ENCODE measurements around the gene CNKSR3.
"Not testable (repeated sequence)": the region's sequence is repeated elsewhere in the genome, so short reads cannot be mapped to it uniquely, and the experiment has no call there.

Gene CNKSR3

GRCh38 chr6:154510144-154510905 lies at the start of gene CNKSR3:
Gene CNKSR3 (minus strand): TSS chr6:154510685. CDS start chr6:154510114, 571 bp downstream.
- H3K4me1 ChIP-seq (ENCODE audit: control insufficient read depth in 1 of 2, insufficient read depth in 2 of 2, low read length in 2 of 2), result peaks cover 7 to 18% of the 10 kb centered on the region in 2 donors
- no peaks in the 10 kb centered on the region for H3K36me3 ChIP-seq (ENCODE audit: control insufficient read depth in 1 of 2, insufficient read depth in 2 of 2, low read length in 2 of 2)
- no peaks in the 10 kb centered on the region for H3K9me3 ChIP-seq (ENCODE audit: control insufficient read depth in 1 of 2, low read length in 2 of 2)
- H3K27me3 ChIP-seq (ENCODE audit: low read depth, low read length), result no peaks in the 10 kb centered on the region
- peak within 1 kb of the TSS; percentile 83 for H3K27ac ChIP-seq (ENCODE audit: low read length)
- peak within 1 kb of the TSS; percentile 85 to 92 for H3K4me3 ChIP-seq (ENCODE audit: low read depth in 1 of 2, low read length in 2 of 2)

GRCh38 chr6:154558984-154559383 lies 48.5 kb upstream of the CNKSR3 start:
- no peaks in the 10 kb centered on the region for H3K4me1 ChIP-seq (ENCODE audit: control insufficient read depth in 1 of 2, insufficient read depth in 2 of 2, low read length in 2 of 2)
- H3K4me3 ChIP-seq (ENCODE audit: low read depth in 1 of 2, low read length in 2 of 2), result no peak overlapping the region
- H3K27ac ChIP-seq (ENCODE audit: low read length), result no peak overlapping the region
- H3K36me3 ChIP-seq (ENCODE audit: control insufficient read depth in 1 of 2, insufficient read depth in 2 of 2, low read length in 2 of 2), result no peaks in the 10 kb centered on the region
- H3K27me3 ChIP-seq (ENCODE audit: low read depth, low read length), result no peaks in the 10 kb centered on the region
- no peaks in the 10 kb centered on the region for H3K9me3 ChIP-seq (ENCODE audit: control insufficient read depth in 1 of 2, low read length in 2 of 2)

GRCh38 chr6:154558513-154558912 lies 48.0 kb upstream of the CNKSR3 start:
- H3K27ac ChIP-seq (ENCODE audit: low read length), result no peak overlapping the region
- no peaks in the 10 kb centered on the region for H3K36me3 ChIP-seq (ENCODE audit: control insufficient read depth in 1 of 2, insufficient read depth in 2 of 2, low read length in 2 of 2)
- H3K4me1 ChIP-seq (ENCODE audit: control insufficient read depth in 1 of 2, insufficient read depth in 2 of 2, low read length in 2 of 2), result no peaks in the 10 kb centered on the region
- H3K9me3 ChIP-seq (ENCODE audit: control insufficient read depth in 1 of 2, low read length in 2 of 2), result no peaks in the 10 kb centered on the region
- H3K4me3 ChIP-seq (ENCODE audit: low read depth in 1 of 2, low read length in 2 of 2), result no peak overlapping the region
- H3K27me3 ChIP-seq (ENCODE audit: low read depth, low read length), result no peaks in the 10 kb centered on the region

- Histone ChIP-seq H3K27me3 (ENCODE audit: low read depth, low read length) (no peaks in the 10 kb centered on the region), H3K9me3 (ENCODE audit: control insufficient read depth in 1 of 2, low read length in 2 of 2) (no peaks in the 10 kb centered on the region), H3K36me3 (ENCODE audit: control insufficient read depth in 1 of 2, insufficient read depth in 2 of 2, low read length in 2 of 2) (no peaks in the 10 kb centered on the region), H3K27ac (ENCODE audit: low read length) (peak overlapping the region; percentile 60), H3K4me1 (ENCODE audit: control insufficient read depth in 1 of 2, insufficient read depth in 2 of 2, low read length in 2 of 2) (no peaks in the 10 kb centered on the region), H3K4me3 (ENCODE audit: low read depth in 1 of 2, low read length in 2 of 2) (no peak overlapping the region)
Measured at GRCh38 chr6:154555073-154555677, 44.7 kb upstream of the CNKSR3 start.

GRCh38 chr6:154554491-154554890 lies 44.0 kb upstream of the CNKSR3 start:
- Histone ChIP-seq H3K4me1 (ENCODE audit: control insufficient read depth in 1 of 2, insufficient read depth in 2 of 2, low read length in 2 of 2) (no peaks in the 10 kb centered on the region), H3K4me3 (ENCODE audit: low read depth in 1 of 2, low read length in 2 of 2) (no peak overlapping the region), H3K27me3 (ENCODE audit: low read depth, low read length) (no peaks in the 10 kb centered on the region), H3K9me3 (ENCODE audit: control insufficient read depth in 1 of 2, low read length in 2 of 2) (no peaks in the 10 kb centered on the region), H3K27ac (ENCODE audit: low read length) (peak overlapping the region; percentile 60), H3K36me3 (ENCODE audit: control insufficient read depth in 1 of 2, insufficient read depth in 2 of 2, low read length in 2 of 2) (no peaks in the 10 kb centered on the region)

- Histone ChIP-seq H3K27ac (ENCODE audit: low read length) (no peak overlapping the region), H3K4me3 (ENCODE audit: low read depth in 1 of 2, low read length in 2 of 2) (no peak overlapping the region), H3K36me3 (ENCODE audit: control insufficient read depth in 1 of 2, insufficient read depth in 2 of 2, low read length in 2 of 2) (no peaks in the 10 kb centered on the region), H3K27me3 (ENCODE audit: low read depth, low read length) (no peaks in the 10 kb centered on the region), H3K4me1 (ENCODE audit: control insufficient read depth in 1 of 2, insufficient read depth in 2 of 2, low read length in 2 of 2) (peaks cover 5 to 9% of the 10 kb centered on the region in 2 donors), H3K9me3 (ENCODE audit: control insufficient read depth in 1 of 2, low read length in 2 of 2) (no peaks in the 10 kb centered on the region)
Measured at GRCh38 chr6:154550779-154551178, 40.3 kb upstream of the CNKSR3 start.

GRCh38 chr6:154549179-154549578 lies 38.7 kb upstream of the CNKSR3 start:
- Histone ChIP-seq H3K4me3 (ENCODE audit: low read depth in 1 of 2, low read length in 2 of 2) (no peak overlapping the region), H3K27ac (ENCODE audit: low read length) (no peak overlapping the region), H3K9me3 (ENCODE audit: control insufficient read depth in 1 of 2, low read length in 2 of 2) (no peaks in the 10 kb centered on the region), H3K27me3 (ENCODE audit: low read depth, low read length) (no peaks in the 10 kb centered on the region), H3K36me3 (ENCODE audit: control insufficient read depth in 1 of 2, insufficient read depth in 2 of 2, low read length in 2 of 2) (no peaks in the 10 kb centered on the region), H3K4me1 (ENCODE audit: control insufficient read depth in 1 of 2, insufficient read depth in 2 of 2, low read length in 2 of 2) (peaks cover 5 to 9% of the 10 kb centered on the region in 2 donors)

- H3K27ac ChIP-seq (ENCODE audit: low read length), result peak overlapping the region; percentile 11
- no peak overlapping the region for H3K4me3 ChIP-seq (ENCODE audit: low read depth in 1 of 2, low read length in 2 of 2)
- H3K27me3 ChIP-seq (ENCODE audit: low read depth, low read length), result no peaks in the 10 kb centered on the region
- no peaks in the 10 kb centered on the region for H3K9me3 ChIP-seq (ENCODE audit: control insufficient read depth in 1 of 2, low read length in 2 of 2)
- H3K4me1 ChIP-seq (ENCODE audit: control insufficient read depth in 1 of 2, insufficient read depth in 2 of 2, low read length in 2 of 2), result peaks cover 5 to 9% of the 10 kb centered on the region in 2 donors
- H3K36me3 ChIP-seq (ENCODE audit: control insufficient read depth in 1 of 2, insufficient read depth in 2 of 2, low read length in 2 of 2), result no peaks in the 10 kb centered on the region
Measured at GRCh38 chr6:154548130-154548830, 37.8 kb upstream of the CNKSR3 start.

GRCh38 chr6:154543628-154544027 lies 33.1 kb upstream of the CNKSR3 start:
- Histone ChIP-seq H3K9me3 (ENCODE audit: control insufficient read depth in 1 of 2, low read length in 2 of 2) (no peaks in the 10 kb centered on the region), H3K36me3 (ENCODE audit: control insufficient read depth in 1 of 2, insufficient read depth in 2 of 2, low read length in 2 of 2) (no peaks in the 10 kb centered on the region), H3K4me3 (ENCODE audit: low read depth in 1 of 2, low read length in 2 of 2) (no peak overlapping the region), H3K4me1 (ENCODE audit: control insufficient read depth in 1 of 2, insufficient read depth in 2 of 2, low read length in 2 of 2) (peaks cover 5 to 7% of the 10 kb centered on the region in 2 donors), H3K27ac (ENCODE audit: low read length) (no peak overlapping the region), H3K27me3 (ENCODE audit: low read depth, low read length) (no peaks in the 10 kb centered on the region)

GRCh38 chr6:154542747-154543146 lies 32.3 kb upstream of the CNKSR3 start:
- Histone ChIP-seq H3K36me3 (ENCODE audit: control insufficient read depth in 1 of 2, insufficient read depth in 2 of 2, low read length in 2 of 2) (no peaks in the 10 kb centered on the region), H3K4me3 (ENCODE audit: low read depth in 1 of 2, low read length in 2 of 2) (no peak overlapping the region), H3K27me3 (ENCODE audit: low read depth, low read length) (no peaks in the 10 kb centered on the region), H3K4me1 (ENCODE audit: control insufficient read depth in 1 of 2, insufficient read depth in 2 of 2, low read length in 2 of 2) (peaks cover 0 to 4% of the 10 kb centered on the region in 2 donors), H3K9me3 (ENCODE audit: control insufficient read depth in 1 of 2, low read length in 2 of 2) (no peaks in the 10 kb centered on the region), H3K27ac (ENCODE audit: low read length) (no peak overlapping the region)

- not testable (repeated sequence) for H3K27ac ChIP-seq (ENCODE audit: low read length); H3K4me1 ChIP-seq (ENCODE audit: control insufficient read depth in 1 of 2, insufficient read depth in 2 of 2, low read length in 2 of 2); H3K4me3 ChIP-seq (ENCODE audit: low read depth in 1 of 2, low read length in 2 of 2); H3K36me3 ChIP-seq (ENCODE audit: control insufficient read depth in 1 of 2, insufficient read depth in 2 of 2, low read length in 2 of 2); H3K9me3 ChIP-seq (ENCODE audit: control insufficient read depth in 1 of 2, low read length in 2 of 2); H3K27me3 ChIP-seq (ENCODE audit: low read depth, low read length)
Measured at GRCh38 chr6:154541837-154542236, 31.4 kb upstream of the CNKSR3 start.

Measured in muscle layer of duodenum (tissue), 2 donors.